GM21825 (cell line): ENCODE data around the gene HYAL2.
A peak's percentile ranks its signal among the peaks of the same experiment; 100 is the strongest.

Experiments
- ATAC-seq: cut with Tn5 transposase; IDR thresholded peaks from one replicate; pipeline ENCODE4 v1.9.1; 2021; ENCODE audit warnings: mild to moderate bottlenecking, moderate library complexity; ENCODE audit not compliant: unreplicated experiment

The HYAL2 gene

GRCh38 chr3:50322386-50323091, at the start of gene HYAL2:
HYAL2 (minus strand) TSS chr3:50322745; CDS start chr3:50320489, 2,256 bp downstream.
- ATAC-seq = no peak

GRCh38 chr3:50371133-50371685, 48.7 kb upstream of the HYAL2 start:
- ATAC-seq = no peak

GRCh38 chr3:50370594-50370993, 48.0 kb upstream of the HYAL2 start:
- ATAC-seq = no peak

- no peak for ATAC-seq
Observed at GRCh38 chr3:50369012-50369670, 46.6 kb upstream of the HYAL2 start.

GRCh38 chr3:50365842-50366220, 43.3 kb upstream of the HYAL2 start:
- no peak for ATAC-seq

GRCh38 chr3:50365080-50365841, 42.7 kb upstream of the HYAL2 start:
- peak; percentile 76 for ATAC-seq

- peak; percentile 5 for ATAC-seq
Observed at GRCh38 chr3:50364573-50365079, 42.1 kb upstream of the HYAL2 start.

GRCh38 chr3:50359760-50360110, 37.2 kb upstream of the HYAL2 start:
- no peak for ATAC-seq

GRCh38 chr3:50358911-50359759, 36.6 kb upstream of the HYAL2 start, which contains the start of gene TMEM115:
TMEM115 (minus strand) TSS chr3:50359521; CDS start chr3:50359063, 458 bp downstream.
- ATAC-seq = peak; percentile 94

GRCh38 chr3:50358355-50358910, 35.9 kb upstream of the HYAL2 start:
- ATAC-seq = no peak

- no peak for ATAC-seq
Observed at GRCh38 chr3:50357481-50357880, 34.9 kb upstream of the HYAL2 start.

- ATAC-seq = no peak
Observed at GRCh38 chr3:50356553-50356952, 34.0 kb upstream of the HYAL2 start.

- no peak for ATAC-seq
Observed at GRCh38 chr3:50355829-50356552, 33.4 kb upstream of the HYAL2 start.

- no peak for ATAC-seq
Observed at GRCh38 chr3:50354850-50355249, 32.3 kb upstream of the HYAL2 start.

- no peak for ATAC-seq
Observed at GRCh38 chr3:50354186-50354764, 31.7 kb upstream of the HYAL2 start.

GRCh38 chr3:50353245-50354004, 30.9 kb upstream of the HYAL2 start:
- no peak for ATAC-seq

GRCh38 chr3:50352781-50353180, 30.2 kb upstream of the HYAL2 start:
- ATAC-seq = no peak

- no peak for ATAC-seq
Observed at GRCh38 chr3:50351323-50351697, 28.8 kb upstream of the HYAL2 start.
